Stimulated activated CD8-positive, alpha-beta memory T cell treated with anti-CD3 and anti-CD28 coated beads, Interleukin-12 subunit alpha, Interleukin-12 subunit beta, amount 100 ng/mL, for 4 hours (primary cell): ENCODE results near the gene NRG2.
A peak's percentile ranks its signal among the peaks of the same experiment; 100 is the strongest.

ENCODE experiments used
- DNase-seq: peaks from one replicate; pipeline ENCODE4 v3.0.0-alpha.2; 2020; ENCODE audit warnings: low read depth

Gene NRG2

GRCh38 chr5:139856714-139857113 is 186.4 kb downstream of the NRG2 start:
- DNase-seq = no peak

GRCh38 chr5:139855946-139856540 is 187.1 kb downstream of the NRG2 start:
- DNase-seq = no peak

- DNase-seq = no peak
These were observed 187.6 kb downstream of the NRG2 start for GRCh38 chr5:139855451-139855850.

- no peak for DNase-seq
These were observed 188.1 kb downstream of the NRG2 start for GRCh38 chr5:139854953-139855352.

- DNase-seq = no peak
These were observed 189.0 kb downstream of the NRG2 start for GRCh38 chr5:139854029-139854605.

- DNase-seq = no peak
These were observed 190.4 kb downstream of the NRG2 start for GRCh38 chr5:139852696-139853095.

GRCh38 chr5:139851558-139851957 is 191.5 kb downstream of the NRG2 start:
- DNase-seq = no peak

- no peak for DNase-seq
These were observed 192.6 kb downstream of the NRG2 start for GRCh38 chr5:139850423-139851016.

GRCh38 chr5:139849942-139850341 is 193.2 kb downstream of the NRG2 start:
- no peak for DNase-seq

- DNase-seq = no peak
These were observed 193.6 kb downstream of the NRG2 start for GRCh38 chr5:139849501-139849900.

GRCh38 chr5:139848508-139849100 is 194.5 kb downstream of the NRG2 start:
- DNase-seq = no peak

- DNase-seq = peak; percentile 70
These were observed 195.2 kb downstream of the NRG2 start for GRCh38 chr5:139847790-139848507.

- no peak for DNase-seq
These were observed 196.0 kb downstream of the NRG2 start for GRCh38 chr5:139847091-139847490.

- no peak for DNase-seq
These were observed 197.0 kb downstream of the NRG2 start for GRCh38 chr5:139845846-139846681.

- peak; percentile 45 for DNase-seq
These were observed 198.5 kb downstream of the NRG2 start for GRCh38 chr5:139844472-139845145.

- no peak for DNase-seq
These were observed 199.1 kb downstream of the NRG2 start for GRCh38 chr5:139843991-139844390.

GRCh38 chr5:139842321-139842720 is 200.8 kb downstream of the NRG2 start:
- no peak for DNase-seq

GRCh38 chr5:139841549-139841948 is 201.6 kb downstream of the NRG2 start:
- no peak for DNase-seq

GRCh38 chr5:139839918-139840317 is 203.2 kb downstream of the NRG2 start:
- no peak for DNase-seq

- no peak for DNase-seq
These were observed 203.8 kb downstream of the NRG2 start for GRCh38 chr5:139839232-139839815.
